Prostate gland (tissue), 2 donors: ENCODE results near the gene AKAP10. TPM values are rescaled to one million over a fixed set of nuclear protein-coding genes. Genes with fewer than 3 reads are reported as not detected.
"Not testable (repeated sequence)": the region's sequence is repeated elsewhere in the genome, so short reads cannot be mapped to it uniquely, and the experiment has no call there.

Source experiments
- DNase-seq: peaks from one replicate; pipeline ENCODE4 v3.0.0-alpha.2; 2019; ENCODE audit warnings: low spot score
- H3K27ac ChIP-seq, 2 donors: fragments of 200-600 bp; sonication (generic); 2 replicates each; pipeline ENCODE4 v1.5.1; 2017 to 2019
- H3K27me3 ChIP-seq: fragments of 200-600 bp; sonication (generic); replicated peaks from 2 replicates; pipeline ENCODE4 v1.5.1; 2019; ENCODE audit not compliant: insufficient read depth
- H3K36me3 ChIP-seq, 2 donors: fragments of 200-600 bp; sonication (generic); 1 replicate in 1 of 2; 2 replicates in 1 of 2; pipeline versions ENCODE4 v1.5.1 to v1.8.1; 2017 to 2019
- H3K4me1 ChIP-seq: fragments of 200-600 bp; sonication (generic); replicated peaks from 2 replicates; pipeline ENCODE4 v1.5.1; 2019
- H3K4me3 ChIP-seq, 2 donors: fragments of 200-600 bp; sonication (generic); 2 replicates each; pipeline ENCODE4 v1.5.1; 2017 to 2019
- H3K9me3 ChIP-seq: fragments of 200-600 bp; sonication (generic); 2 replicates; pipeline ENCODE4 v1.5.1; 2017
- CTCF ChIP-seq, 4 experiments: fragments of 200-600 bp in 2 of 4; fragments of 450-650 bp in 2 of 4; sonication (generic) in 2 of 4; IDR thresholded peaks; 1 replicate in 3 of 4; 2 replicates in 1 of 4; pipeline ENCODE4 v1.5.1; 2016 to 2019; ENCODE audit warnings: antibody characterized with exemption in 4 of 4, mild to moderate bottlenecking in 2 of 4, moderate library complexity in 2 of 4
- POLR2A ChIP-seq: fragments of 450-650 bp; IDR thresholded peaks from one replicate; pipeline ENCODE4 v1.6.1; 2016; ENCODE audit warnings: antibody characterized with exemption, mild to moderate bottlenecking
- POLR2AphosphoS5 ChIP-seq: sonication (generic); formaldehyde crosslinking; IDR thresholded peaks from one replicate; pipeline ENCODE4 v1.6.1; 2017; ENCODE audit warnings: antibody characterized with exemption
- WGBS: methylation state at CpG from one replicate; pipeline ENCODE4 v1.1.5; 2018; 5-methylcytosine and 5-hydroxymethylcytosine counted together
- intact Hi-C: fragments of 100-400 bp; cut with DNase I; formaldehyde crosslinking; loops from one replicate; pipeline ENCODE4 v1.14.2; 2022
- total RNA-seq, 2 donors: library from RNA; depleted of rRNA; stranded (reverse); fragments of >200 nt; gene quantifications; one replicate each; pipeline ENCODE4 v1.1.0, GENCODE V29; 2016

The AKAP10 gene
- total RNA-seq, 2 donors from 2014 or later = 26.8 to 31.7 TPM

- no peaks in the 10 kb centered on the region for H3K9me3 ChIP-seq
- H3K27ac ChIP-seq = no peak overlapping the region
- no peaks in the 10 kb centered on the region for H3K4me1 ChIP-seq
- no peak overlapping the region for H3K4me3 ChIP-seq
- intact Hi-C loops = no loop called here
- WGBS = 89% methylated on average over 2 of the region's 2 CpGs
- no peaks in the 10 kb centered on the region for H3K36me3 ChIP-seq
- DNase-seq = no peak
- no peaks in the 10 kb centered on the region for H3K27me3 ChIP-seq
- TF ChIP-seq CTCF (IDR thresholded peaks at IDR 0.05) = no peak
- TF ChIP-seq POLR2AphosphoS5 = no peak
- no peak for TF ChIP-seq POLR2A
Measured at GRCh38 chr17:19896679-19897078, 80.9 kb downstream of the AKAP10 start.

- H3K27me3 ChIP-seq, H3K36me3 ChIP-seq, H3K27ac ChIP-seq, H3K4me3 ChIP-seq, H3K4me1 ChIP-seq, DNase-seq, intact Hi-C loops, H3K9me3 ChIP-seq: not testable (repeated sequence)
- 94% methylated on average over 5 of the region's 5 CpGs for WGBS
Measured at GRCh38 chr17:19890554-19890953, 87.1 kb downstream of the AKAP10 start.

GRCh38 chr17:19890001-19890400 is 87.6 kb downstream of the AKAP10 start:
- H3K27me3 ChIP-seq, H3K9me3 ChIP-seq, H3K27ac ChIP-seq, DNase-seq, H3K4me3 ChIP-seq, H3K36me3 ChIP-seq, intact Hi-C loops, H3K4me1 ChIP-seq: not testable (repeated sequence)
- 92% methylated on average over 5 of the region's 5 CpGs for WGBS

- Histone ChIP-seq H3K4me1 (no peaks in the 10 kb centered on the region), H3K4me3 (no peak overlapping the region), H3K27me3 (no peaks in the 10 kb centered on the region), H3K36me3 (no peaks in the 10 kb centered on the region), H3K9me3 (no peaks in the 10 kb centered on the region), H3K27ac (no peak overlapping the region)
- intact Hi-C loops = no loop called here
- TF ChIP-seq POLR2A = no peak
- TF ChIP-seq POLR2AphosphoS5 = no peak
- no peak for TF ChIP-seq CTCF (IDR thresholded peaks at IDR 0.05)
- DNase-seq = no peak
Measured at GRCh38 chr17:19886116-19886515, 91.5 kb downstream of the AKAP10 start.

- Histone ChIP-seq H3K27me3 (no peaks in the 10 kb centered on the region), H3K9me3 (no peaks in the 10 kb centered on the region), H3K4me3 (no peak overlapping the region), H3K27ac (no peak overlapping the region), H3K4me1 (no peaks in the 10 kb centered on the region), H3K36me3 (no peaks in the 10 kb centered on the region)
- WGBS = 88% methylated on average over 8 of the region's 8 CpGs
- intact Hi-C loops = no loop called here
- TF ChIP-seq POLR2A (no peak), CTCF (IDR thresholded peaks at IDR 0.05) (no peak), POLR2AphosphoS5 (no peak)
- DNase-seq = no peak
Measured at GRCh38 chr17:19883537-19884215, 94.0 kb downstream of the AKAP10 start.

- no peak overlapping the region for H3K4me3 ChIP-seq
- no peaks in the 10 kb centered on the region for H3K27me3 ChIP-seq
- H3K4me1 ChIP-seq = no peaks in the 10 kb centered on the region
- no peaks in the 10 kb centered on the region for H3K36me3 ChIP-seq
- H3K9me3 ChIP-seq = no peaks in the 10 kb centered on the region
- intact Hi-C loops = no loop called here
- 85% methylated on average over 4 of the region's 4 CpGs for WGBS
- H3K27ac ChIP-seq = no peak overlapping the region
- no peak for DNase-seq
- no peak for TF ChIP-seq CTCF (IDR thresholded peaks at IDR 0.05)
- no peak for TF ChIP-seq POLR2A
- TF ChIP-seq POLR2AphosphoS5 = no peak
Measured at GRCh38 chr17:19880393-19880792, 97.2 kb downstream of the AKAP10 start.
